GM18526 (cell line): Measurements from ENCODE around the gene EBI3.

Source experiments
- POLR2A ChIP-seq: IDR thresholded peaks from 3 replicates; pipeline ENCODE4 v1.6.1; 2011; ENCODE audit not compliant: insufficient read length; ENCODE audit errors: extremely low read depth

The EBI3 gene

DNA sequence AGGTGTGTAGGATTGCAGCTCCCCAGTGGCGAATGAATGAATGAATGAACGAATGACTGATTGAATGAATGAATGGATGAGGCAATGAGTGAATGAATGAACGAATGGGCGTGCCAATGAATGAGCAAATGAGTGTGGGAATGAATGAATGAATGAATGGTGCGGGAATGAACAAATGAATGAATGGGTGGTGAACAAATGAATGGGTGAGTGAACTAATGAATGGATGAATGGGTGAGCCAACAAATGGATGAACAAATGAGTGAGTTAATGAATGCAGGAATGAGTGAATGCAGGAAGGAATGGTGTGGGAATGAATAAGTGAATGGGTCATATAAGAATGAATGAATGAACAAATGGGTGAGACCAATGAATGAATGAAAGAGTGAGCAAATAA lies 32.1 kb upstream of the EBI3 start:
- TF ChIP-seq POLR2A, result no peak

DNA sequence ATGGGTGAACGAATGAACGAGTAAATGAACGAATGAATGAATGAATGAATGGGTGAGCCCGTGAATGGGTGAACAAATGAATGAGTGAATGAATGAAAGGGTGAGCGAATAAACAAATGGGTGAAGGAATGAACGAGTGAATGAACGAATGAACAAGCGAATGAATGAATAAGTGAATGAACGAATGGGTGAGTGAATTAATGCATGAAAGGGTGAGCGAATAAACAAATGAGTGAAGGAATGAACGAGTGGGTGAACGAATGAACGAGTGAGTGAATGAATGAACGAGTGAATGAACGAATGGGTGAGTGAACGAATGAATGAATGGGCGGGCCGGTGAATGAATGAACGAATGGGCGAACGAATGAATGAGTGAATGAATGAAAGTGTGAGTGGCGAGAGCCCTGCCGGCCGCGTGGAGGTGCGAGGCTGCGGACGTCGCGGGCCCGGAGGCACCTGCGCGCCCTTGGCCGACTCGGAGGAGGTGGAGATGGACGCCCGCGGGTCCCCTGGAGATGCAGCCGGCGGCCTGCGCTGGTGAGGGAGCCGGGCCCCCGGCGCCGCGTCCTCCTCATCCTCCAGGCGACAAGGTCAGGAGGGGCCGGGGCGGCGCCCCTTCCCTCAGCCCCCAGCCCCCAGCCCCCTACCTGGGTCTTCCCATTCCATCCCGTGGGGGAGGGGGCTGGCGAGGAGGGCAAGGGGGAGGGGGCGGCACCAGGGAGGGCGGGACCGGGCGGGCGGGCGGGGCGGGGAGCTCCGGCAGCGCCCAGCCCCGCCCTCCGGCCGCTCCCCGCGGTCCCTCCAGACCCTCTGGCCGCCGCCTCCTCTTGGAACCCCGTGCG lies 31.5 kb upstream of the EBI3 start:
- no peak for TF ChIP-seq POLR2A

DNA sequence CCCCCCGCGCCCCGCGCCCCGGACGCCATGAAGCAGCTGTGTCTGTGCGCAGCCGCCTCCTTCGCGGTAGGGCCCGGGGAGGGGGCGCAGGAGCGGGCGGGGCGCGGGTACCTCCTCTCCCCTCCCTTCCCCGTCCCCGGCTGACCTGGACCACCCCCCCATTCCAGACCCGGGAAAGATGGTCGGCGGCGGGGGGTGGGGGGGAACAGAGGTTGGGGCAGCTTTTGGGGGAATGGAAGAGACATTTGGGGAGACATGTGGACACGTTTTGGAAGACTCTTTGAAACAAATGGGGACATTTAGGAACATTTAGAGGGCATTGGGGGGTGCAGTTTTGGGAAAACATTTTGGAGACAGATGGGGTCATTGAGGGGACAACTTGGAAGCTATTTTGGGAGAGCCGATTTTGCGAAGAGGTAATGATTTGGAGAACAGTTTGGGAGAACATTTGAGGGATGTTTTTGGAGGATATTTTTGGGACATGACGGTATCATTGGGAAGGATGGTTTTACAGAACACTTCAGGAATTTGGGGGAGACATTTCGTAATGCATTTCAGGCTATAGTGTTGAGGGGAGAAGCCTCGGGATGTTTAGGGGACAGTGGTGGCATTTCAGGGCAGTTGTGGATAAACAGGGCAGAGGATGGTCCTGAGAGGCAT lies 30.7 kb upstream of the EBI3 start:
- no peak for TF ChIP-seq POLR2A

DNA sequence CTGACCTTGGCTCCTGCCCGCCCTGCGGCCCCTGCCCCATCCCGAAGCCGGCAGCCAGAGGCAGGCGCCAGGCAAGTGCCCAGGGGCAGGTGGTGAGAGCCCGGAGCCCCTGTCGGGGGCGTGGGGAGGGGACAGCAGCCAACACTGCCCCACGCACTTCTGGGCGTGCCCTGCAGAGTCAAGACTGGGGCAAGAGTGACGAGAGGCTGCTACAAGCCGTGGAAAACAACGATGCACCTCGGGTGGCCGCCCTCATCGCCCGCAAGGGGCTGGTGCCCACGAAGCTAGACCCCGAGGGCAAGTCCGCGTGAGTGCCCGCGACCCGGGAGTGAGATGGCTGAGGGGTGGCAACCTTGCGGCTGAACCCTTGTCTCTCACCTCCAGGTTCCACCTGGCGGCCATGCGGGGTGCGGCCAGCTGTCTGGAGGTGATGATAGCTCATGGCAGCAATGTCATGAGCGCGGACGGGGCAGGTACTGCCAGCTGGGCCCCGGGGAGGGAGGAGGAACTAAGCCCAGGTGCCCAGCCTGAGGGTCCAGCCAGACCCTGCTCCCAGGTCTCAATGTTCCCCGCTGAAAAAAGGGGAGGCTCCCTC lies 29.5 kb upstream of the EBI3 start:
- no peak for TF ChIP-seq POLR2A

DNA sequence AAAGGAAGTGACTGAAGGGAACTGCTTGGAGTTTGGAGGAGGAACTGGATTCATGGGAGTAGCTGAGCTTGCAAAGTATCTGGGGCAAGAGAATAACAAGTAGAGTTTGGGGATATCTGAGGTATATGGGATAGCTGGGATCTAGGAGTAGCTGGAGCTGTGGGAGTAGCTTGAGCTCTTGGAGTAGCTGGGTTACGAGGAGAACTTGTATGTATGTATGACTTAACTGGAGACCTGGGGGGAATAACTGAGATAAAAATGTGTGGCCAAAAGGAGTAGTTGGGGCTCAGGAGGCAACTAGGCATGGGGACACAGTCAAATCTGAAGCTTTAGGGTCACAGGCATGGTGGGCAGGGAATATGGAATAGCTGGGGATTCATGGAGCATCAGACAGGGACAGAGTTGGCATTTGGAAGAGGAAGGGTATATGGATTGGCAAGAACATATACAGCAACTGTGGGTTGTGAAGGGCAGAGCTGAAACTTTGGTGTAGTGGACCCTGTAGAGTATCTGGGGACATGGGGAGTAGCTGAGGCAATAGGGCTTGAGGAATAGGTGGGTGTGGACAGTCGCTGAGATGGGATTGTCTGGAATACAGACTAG lies 28.3 kb upstream of the EBI3 start:
- no peak for TF ChIP-seq POLR2A

DNA sequence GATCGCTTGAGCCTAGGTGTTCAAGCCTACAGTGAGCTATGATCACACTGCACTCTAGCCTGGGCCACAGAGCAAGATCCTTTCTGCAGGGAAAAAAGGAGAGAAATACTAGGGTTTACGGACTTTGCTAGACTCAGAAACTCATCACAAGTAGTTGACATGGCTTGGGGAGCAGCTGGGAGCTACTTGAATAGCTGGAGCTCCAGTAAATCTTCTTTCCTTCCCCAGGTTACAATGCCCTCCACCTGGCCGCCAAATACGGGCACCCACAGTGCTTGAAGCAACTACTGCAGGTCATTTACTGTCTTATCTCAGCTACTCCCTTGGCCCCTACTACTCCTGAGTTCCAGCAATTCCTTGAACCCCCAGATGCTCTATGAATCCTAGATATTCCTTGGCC lies 27.5 kb upstream of the EBI3 start:
- TF ChIP-seq POLR2A, result no peak

DNA sequence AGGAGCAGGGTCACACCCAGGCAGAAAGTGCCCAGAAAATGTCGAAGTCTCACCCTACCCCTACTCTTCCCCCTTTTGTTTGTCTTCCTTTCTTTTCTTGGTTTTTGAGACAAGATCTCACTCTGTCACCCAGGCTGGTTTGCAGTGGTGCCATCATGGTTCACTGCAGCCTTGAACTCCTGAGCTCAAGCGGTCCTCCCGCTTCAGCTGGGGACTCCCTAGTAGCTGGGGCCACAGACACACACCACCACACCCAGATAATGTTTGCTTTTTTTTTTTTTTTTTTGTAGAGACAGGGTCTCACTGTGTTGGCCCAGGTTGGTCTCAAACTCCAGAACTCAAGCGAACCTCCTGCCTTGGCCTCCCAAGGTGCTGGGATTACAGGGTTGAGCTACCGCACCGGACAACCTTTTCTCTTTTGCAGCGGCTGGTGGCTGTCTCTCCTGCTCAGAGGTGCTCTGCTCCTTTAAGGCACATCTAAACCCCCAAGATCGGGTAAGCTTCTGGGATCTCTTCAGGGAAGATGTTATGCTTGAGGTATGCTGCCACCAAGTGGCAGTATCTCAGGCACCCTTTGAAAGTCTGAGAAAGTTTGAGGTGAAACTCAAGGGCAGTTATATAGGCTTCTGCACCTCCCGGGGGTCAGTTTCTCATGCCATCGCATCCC lies 22.4 kb upstream of the EBI3 start:
- TF ChIP-seq POLR2A, result no peak

DNA sequence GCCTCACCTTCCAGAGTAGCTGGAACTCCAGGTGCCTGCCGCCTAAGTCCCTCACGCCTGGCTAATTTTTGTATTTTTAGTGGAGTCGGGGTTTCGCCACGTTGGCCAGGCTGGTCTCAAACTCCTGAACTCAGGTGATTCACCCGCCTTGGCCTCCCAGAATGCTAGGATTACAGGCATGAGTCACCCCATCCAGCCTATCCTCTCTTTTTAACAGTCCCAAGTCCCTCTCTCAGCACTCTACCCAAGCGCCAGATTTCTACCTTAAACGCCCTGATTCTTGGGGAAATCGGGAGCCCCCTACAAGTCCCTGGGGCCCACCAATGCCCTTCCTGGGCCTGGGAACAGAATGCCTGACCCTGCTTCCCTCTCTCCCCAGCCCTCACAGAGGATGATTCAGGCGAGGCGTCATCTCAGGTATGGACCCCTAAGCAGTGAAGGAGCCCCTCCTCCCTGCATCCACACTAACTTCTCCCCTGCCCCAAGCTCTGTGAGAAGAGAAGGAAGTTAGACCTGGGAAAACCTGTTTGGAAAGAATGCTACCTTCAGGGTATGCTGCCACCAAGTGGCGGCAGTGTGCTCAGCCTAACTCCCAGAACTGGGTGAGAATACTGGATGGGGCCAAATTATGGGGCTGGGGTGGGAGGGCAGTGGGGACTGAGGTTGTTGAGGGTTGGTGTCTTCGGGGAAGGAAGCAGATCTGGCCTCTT lies 20.8 kb upstream of the EBI3 start:
- TF ChIP-seq POLR2A, result no peak

DNA sequence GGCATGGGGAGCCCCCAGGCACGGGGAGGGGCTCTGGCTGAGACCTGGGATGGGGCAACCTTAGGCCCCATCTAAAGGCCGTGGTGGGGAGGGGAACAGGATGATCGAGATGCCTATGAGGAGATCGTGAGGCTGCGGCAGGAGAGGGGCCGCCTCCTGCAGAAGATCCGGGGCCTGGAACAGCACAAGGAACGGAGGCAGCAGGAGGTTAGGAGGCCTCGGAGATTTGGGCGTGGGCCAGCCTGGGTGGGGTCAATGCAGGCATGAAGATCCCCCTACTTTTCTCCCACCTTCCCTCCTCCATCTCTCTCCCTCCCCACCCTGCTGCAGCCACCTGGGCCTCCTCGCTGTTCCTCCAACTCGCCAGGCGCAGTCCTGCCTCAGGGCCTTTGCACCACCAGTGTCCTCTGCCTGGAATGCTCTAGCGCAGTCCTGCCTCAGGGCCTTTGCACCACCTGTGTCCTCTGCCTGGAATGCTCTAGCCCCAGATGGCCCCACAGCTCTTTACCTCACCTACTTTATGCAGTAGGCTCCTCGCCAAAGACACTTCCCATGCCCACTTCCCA lies 19.1 kb upstream of the EBI3 start:
- TF ChIP-seq POLR2A, result no peak

DNA sequence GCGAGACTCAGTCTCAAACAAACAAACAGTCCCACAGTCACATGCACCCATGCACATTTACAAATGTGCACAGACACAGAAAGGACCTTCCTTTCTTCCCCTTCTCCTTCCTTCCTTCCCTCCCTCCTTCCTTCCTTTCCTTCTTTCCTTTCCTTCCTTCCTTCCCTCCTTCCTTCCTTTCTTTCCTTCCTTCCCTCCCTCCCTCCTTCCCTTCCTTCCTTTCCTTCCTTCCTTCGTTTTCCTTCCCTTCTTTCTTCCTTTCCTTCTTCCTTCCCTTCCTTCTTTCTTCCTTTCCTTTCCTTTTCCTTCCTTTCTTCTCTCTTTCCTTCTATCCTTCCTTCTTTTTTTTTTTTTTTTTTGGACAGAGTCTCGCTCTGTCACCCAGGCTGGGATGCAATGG lies 16.2 kb upstream of the EBI3 start:
- no peak for TF ChIP-seq POLR2A

DNA sequence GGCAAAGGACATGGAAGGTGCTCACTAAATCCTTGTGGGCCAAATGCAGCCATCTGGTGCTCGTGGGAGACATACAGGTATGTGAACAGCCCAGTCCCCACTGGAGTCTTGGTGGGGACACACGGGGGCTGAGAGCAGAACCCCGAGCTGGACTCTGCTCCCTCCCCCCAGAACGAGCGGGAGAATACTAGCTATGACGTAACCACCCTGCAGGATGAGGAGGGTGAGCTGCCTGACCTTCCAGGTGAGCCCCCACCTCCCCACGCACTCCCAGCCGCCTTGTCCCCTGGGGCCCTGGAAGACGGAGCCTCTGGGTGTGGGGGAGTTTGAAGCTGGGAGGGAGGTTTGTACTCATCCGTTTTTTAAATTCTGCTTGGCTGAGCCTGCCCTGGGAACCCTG lies 13.5 kb upstream of the EBI3 start:
- TF ChIP-seq POLR2A, result no peak

DNA sequence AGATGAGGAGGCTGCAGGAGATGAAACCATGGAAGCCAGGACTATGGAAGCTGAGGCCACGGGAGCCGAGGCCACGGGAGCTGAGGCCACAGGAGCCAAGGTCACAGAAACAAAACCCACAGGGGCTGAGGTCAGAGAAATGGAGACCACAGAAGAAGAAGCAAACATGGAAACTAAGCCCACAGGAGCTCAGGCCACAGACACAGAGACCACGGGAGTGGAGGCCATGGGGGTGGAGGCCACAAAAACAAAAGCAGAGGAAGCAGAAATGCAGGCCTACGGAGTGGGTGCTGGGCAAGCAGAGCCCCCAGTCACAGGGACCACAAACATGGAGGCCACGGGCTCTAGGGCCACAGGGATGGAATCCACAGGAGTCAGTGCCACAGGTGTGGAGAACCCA lies 12.5 kb upstream of the EBI3 start:
- no peak for TF ChIP-seq POLR2A

DNA sequence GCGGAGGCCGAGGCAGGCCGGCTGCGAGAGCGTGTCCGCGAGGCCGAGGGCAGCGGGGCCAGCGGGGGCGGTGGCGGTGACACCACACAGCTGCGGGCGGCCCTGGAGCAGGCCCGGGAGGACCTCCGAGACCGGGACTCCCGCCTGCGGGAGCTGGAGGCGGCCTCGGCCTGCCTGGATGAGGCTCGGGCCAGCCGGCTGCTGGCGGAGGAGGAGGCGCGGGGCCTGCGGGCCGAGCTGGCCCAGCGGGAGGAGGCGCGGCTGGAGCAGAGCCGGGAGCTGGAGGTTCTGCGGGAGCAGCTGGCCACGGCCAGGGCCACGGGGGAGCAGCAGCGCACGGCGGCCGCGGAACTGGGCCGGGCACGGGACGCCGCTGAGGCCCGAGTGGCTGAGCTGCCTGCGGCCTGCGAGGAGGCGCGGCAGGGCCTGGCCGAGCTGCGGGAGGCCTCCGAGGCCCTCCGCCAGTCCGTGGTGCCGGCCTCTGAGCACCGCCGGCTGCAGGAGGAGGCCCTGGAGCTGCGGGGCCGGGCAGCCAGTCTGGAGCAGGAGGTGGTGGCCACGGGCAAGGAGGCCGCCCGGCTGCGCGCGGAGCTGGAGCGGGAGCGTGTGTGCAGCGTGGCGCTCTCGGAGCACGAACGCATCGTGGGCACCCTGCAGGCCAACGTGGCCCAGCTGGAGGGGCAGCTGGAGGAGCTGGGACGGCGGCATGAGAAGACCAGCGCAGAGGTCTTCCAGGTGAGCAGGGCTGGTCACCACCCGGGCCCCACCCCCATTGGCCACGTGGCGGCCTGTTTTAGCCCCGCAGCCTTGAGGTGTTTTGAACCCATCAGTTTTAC lies 11.7 kb upstream of the EBI3 start:
- no peak for TF ChIP-seq POLR2A

DNA sequence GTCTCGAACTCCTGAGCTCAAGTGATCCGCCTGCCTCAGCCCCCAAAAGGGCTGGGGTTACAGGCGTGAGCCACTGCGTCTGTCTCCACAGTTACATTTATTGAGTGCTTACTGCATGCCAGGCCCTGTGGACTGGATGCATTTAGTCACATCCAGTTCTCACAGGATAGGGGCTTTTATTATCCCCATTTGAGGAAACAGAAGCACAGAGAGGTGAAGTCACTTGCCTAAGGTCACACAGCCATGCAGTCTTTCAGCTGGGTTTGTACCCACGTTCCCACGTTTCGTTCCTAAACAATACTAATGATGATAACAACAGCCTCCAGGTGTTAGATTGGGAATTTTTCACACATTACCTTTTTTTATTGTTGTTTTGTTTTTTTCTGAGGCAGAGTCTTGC lies 9.1 kb upstream of the EBI3 start:
- TF ChIP-seq POLR2A, result no peak
